Spleen (tissue), 7 donors: ENCODE measurements around the gene OR8B8.

ENCODE experiments used
- CTCF ChIP-seq, 11 experiments: fragments of 200-600 bp in 7 of 11; fragments of 450-650 bp in 4 of 11; sonication (generic) in 4 of 11; IDR thresholded peaks in 8 of 11; conservative IDR thresholded peaks in 3 of 11; 1 replicate in 7 of 11; 2 replicates in 4 of 11; pipeline versions ENCODE4 v1.4.0 to v1.8.0; 2016 to 2021; ENCODE audit warnings: antibody characterized with exemption in 11 of 11, inconsistent platforms in 4 of 11, mild to moderate bottlenecking in 1 of 11
- POLR2A ChIP-seq, 3 donors: fragments of 450-650 bp; IDR thresholded peaks; one replicate each; pipeline ENCODE4 v1.5.1; 2017; ENCODE audit warnings: antibody characterized with exemption in 3 of 3, mild to moderate bottlenecking in 1 of 3
- POLR2AphosphoS5 ChIP-seq, 3 donors: sonication (generic); formaldehyde crosslinking; IDR thresholded peaks; one replicate each; pipeline ENCODE4 v1.5.1; 2017; ENCODE audit warnings: antibody characterized with exemption in 3 of 3
- donor health status: DM: no; HTN: no; CAD: no; lungs with moderate emphysema.
- donor health status: DM: no; HTN: no; CAD: no.
- donor health status: DM: no; HTN: no; CAD: no.

- TF ChIP-seq CTCF (IDR thresholded peaks at IDR 0.05 in 8 of 11, conservative IDR thresholded peaks at IDR 0.05 in 3 of 11) (no peak), POLR2AphosphoS5 (IDR thresholded peaks at IDR 0.05) (no peak), POLR2A (IDR thresholded peaks at IDR 0.05) (no peak)
Observed at GRCh38 chr11:124475265-124475664, 29.8 kb upstream of the OR8B8 start.
